Tibial nerve (tissue), 4 donors: ENCODE measurements around the gene HECTD4. TPM values are rescaled to one million over a fixed set of nuclear protein-coding genes. Genes with fewer than 3 reads are reported as not detected.

Experiments
- DNase-seq, 2 donors: peaks; one replicate each; pipeline ENCODE4 v3.0.0-alpha.2; 2019; ENCODE audit warnings: low spot score in 2 of 2
- H3K27ac ChIP-seq, 4 donors: fragments of 200-600 bp; sonication (generic) in 3 of 4; one replicate each; pipeline ENCODE4 v1.5.1; 2017 to 2019; ENCODE audit warnings: mild to moderate bottlenecking in 1 of 4
- H3K27me3 ChIP-seq, 2 donors: fragments of 200-600 bp; sonication (generic) in 1 of 2; one replicate each; pipeline versions ENCODE4 v1.5.1 to v1.6.0; 2017 to 2019
- H3K36me3 ChIP-seq, 3 donors: fragments of 200-600 bp; sonication (generic); one replicate each; pipeline ENCODE4 v1.5.1; 2018 to 2019
- H3K4me1 ChIP-seq, 4 donors: fragments of 200-600 bp; sonication (generic) in 3 of 4; one replicate each; pipeline ENCODE4 v1.5.1; 2017 to 2019
- H3K4me3 ChIP-seq, 4 donors: fragments of 200-600 bp; sonication (generic) in 3 of 4; one replicate each; pipeline ENCODE4 v1.5.1; 2017 to 2019; ENCODE audit warnings: mild to moderate bottlenecking in 1 of 4, moderate library complexity in 1 of 4
- H3K9me3 ChIP-seq, 4 donors: fragments of 200-600 bp; sonication (generic) in 3 of 4; one replicate each; pipeline ENCODE4 v1.5.1; 2017 to 2019
- EP300 ChIP-seq, 2 donors: sonication (generic); formaldehyde crosslinking; IDR thresholded peaks; one replicate each; pipeline ENCODE4 v1.6.1; 2017; ENCODE audit warnings: antibody characterized with exemption in 2 of 2, mild to moderate bottlenecking in 1 of 2
- POLR2A ChIP-seq, 2 donors: fragments of 450-650 bp; IDR thresholded peaks; one replicate each; pipeline ENCODE4 v1.6.1; 2017; ENCODE audit warnings: antibody characterized with exemption in 2 of 2, mild to moderate bottlenecking in 2 of 2, moderate library complexity in 2 of 2
- WGBS, 2 donors: methylation state at CpG; one replicate each; pipeline ENCODE4 v1.1.5; 2018; 5-methylcytosine and 5-hydroxymethylcytosine counted together
- total RNA-seq, 4 donors: library from RNA; depleted of rRNA; stranded (reverse); fragments of >200 nt; gene quantifications; one replicate each; pipeline ENCODE4 v1.1.0, GENCODE V29; 2016
- TF ChIP-seq, protein P1 (sequence below), 5 experiments: fragments of 200-600 bp in 3 of 5; fragments of 450-650 bp in 2 of 5; sonication (generic) in 3 of 5; IDR thresholded peaks; one replicate each; pipeline ENCODE4 v1.5.1; 2016 to 2019; ENCODE audit warnings: antibody characterized with exemption in 5 of 5, mild to moderate bottlenecking in 3 of 5, moderate library complexity in 2 of 5

Gene HECTD4
- total RNA-seq, 4 donors from 2014 or later: 43.0 to 70.5 (median 58.5) TPM

DNA sequence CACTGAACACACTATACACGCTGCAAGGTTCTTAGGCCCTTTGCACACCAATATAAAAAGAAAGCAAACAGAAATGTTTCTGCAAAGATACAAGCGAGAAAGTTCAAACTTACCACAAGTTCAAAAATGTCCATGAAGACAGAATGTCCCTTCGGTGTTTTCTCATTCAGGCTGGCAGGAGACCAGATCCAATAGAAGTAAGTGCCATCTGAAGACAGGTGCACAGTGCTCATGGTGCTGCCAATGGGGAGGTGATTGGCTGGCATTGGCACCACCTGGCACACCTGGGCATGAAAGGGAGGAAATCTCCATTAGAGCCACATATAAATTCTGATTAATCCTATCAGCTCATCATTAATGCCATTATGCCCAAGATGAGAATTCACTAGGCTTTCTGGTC lies 76.3 kb downstream of the HECTD4 start:
- Histone ChIP-seq H3K27me3 (no peaks in the 10 kb centered on the region), H3K27ac (no peak overlapping the region), H3K36me3 (peaks cover 0 to 33% (median 0%) of the 10 kb centered on the region in 3 donors), H3K4me3 (no peak overlapping the region), H3K4me1 (no peaks in the 10 kb centered on the region), H3K9me3 (no peaks in the 10 kb centered on the region)
- WGBS, 2 donors: 92 to 95% methylated on average over 3 of the region's 3 CpGs
- TF ChIP-seq, protein P1, sequence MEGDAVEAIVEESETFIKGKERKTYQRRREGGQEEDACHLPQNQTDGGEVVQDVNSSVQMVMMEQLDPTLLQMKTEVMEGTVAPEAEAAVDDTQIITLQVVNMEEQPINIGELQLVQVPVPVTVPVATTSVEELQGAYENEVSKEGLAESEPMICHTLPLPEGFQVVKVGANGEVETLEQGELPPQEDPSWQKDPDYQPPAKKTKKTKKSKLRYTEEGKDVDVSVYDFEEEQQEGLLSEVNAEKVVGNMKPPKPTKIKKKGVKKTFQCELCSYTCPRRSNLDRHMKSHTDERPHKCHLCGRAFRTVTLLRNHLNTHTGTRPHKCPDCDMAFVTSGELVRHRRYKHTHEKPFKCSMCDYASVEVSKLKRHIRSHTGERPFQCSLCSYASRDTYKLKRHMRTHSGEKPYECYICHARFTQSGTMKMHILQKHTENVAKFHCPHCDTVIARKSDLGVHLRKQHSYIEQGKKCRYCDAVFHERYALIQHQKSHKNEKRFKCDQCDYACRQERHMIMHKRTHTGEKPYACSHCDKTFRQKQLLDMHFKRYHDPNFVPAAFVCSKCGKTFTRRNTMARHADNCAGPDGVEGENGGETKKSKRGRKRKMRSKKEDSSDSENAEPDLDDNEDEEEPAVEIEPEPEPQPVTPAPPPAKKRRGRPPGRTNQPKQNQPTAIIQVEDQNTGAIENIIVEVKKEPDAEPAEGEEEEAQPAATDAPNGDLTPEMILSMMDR (IDR thresholded peaks at IDR 0.05): no peak
- no peak for TF ChIP-seq POLR2A (IDR thresholded peaks at IDR 0.05)
- no peak for TF ChIP-seq EP300 (IDR thresholded peaks at IDR 0.05)
- no peak for DNase-seq

DNA sequence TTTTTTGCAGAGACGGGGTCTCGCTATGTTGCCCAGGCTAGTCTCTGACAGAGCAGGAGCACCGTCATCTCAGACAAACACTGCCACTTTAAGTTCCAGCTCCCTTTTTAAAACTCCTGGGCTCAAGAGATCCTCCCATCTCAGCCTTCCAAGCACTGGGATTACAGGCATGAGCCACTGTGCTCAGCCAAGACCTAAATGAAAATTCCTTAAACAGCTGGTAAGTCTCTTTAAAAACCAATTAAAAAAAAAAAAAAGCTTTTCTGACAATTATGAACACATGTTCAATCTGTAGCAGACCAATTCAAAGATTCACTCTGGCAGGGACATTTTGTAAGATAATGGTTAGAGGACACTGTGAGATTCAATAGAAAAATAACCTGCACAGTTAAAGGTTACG lies 77.8 kb downstream of the HECTD4 start:
- TF ChIP-seq, protein P1 (IDR thresholded peaks at IDR 0.05): no peak
- TF ChIP-seq EP300 (IDR thresholded peaks at IDR 0.05): no peak
- TF ChIP-seq POLR2A (IDR thresholded peaks at IDR 0.05): no peak
- Histone ChIP-seq H3K36me3 (peaks cover 0 to 40% (median 0%) of the 10 kb centered on the region in 3 donors), H3K9me3 (no peaks in the 10 kb centered on the region), H3K27ac (no peak overlapping the region), H3K4me1 (no peaks in the 10 kb centered on the region), H3K27me3 (no peaks in the 10 kb centered on the region), H3K4me3 (no peak overlapping the region)
- no peak for DNase-seq
- 89 to 94% methylated on average over 4 of the region's 4 CpGs for WGBS, 2 donors

DNA sequence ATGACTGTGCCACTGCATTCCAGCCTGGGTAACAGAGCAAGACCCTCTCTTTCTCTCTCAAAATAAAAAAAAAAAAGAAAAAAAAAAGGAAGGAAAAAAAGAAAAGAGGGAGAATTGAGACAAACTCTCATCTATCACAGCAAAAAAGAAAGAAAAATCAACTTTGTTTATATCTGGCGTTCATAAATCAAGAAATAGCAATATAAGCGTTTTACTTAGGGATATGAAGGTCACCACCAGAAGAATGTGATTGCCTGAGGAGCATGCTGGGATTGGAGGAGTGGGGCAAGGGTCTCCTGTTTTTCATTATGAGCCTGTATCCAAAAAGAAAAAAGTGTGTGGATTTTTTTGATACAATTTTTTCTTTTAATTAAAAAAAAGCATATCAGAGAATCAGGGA lies 78.4 kb downstream of the HECTD4 start:
- H3K9me3 ChIP-seq: no peaks in the 10 kb centered on the region
- H3K4me3 ChIP-seq: no peak overlapping the region
- WGBS, 2 donors: 61 to 79% methylated on average over 2 of the region's 2 CpGs
- no peaks in the 10 kb centered on the region for H3K27me3 ChIP-seq
- no peaks in the 10 kb centered on the region for H3K4me1 ChIP-seq
- peaks cover 0 to 40% (median 0%) of the 10 kb centered on the region in 3 donors for H3K36me3 ChIP-seq
- TF ChIP-seq EP300 (IDR thresholded peaks at IDR 0.05) (no peak), POLR2A (IDR thresholded peaks at IDR 0.05) (no peak)
- TF ChIP-seq, protein P1 (IDR thresholded peaks at IDR 0.05): no peak
- H3K27ac ChIP-seq: no peak overlapping the region
- no peak for DNase-seq

DNA sequence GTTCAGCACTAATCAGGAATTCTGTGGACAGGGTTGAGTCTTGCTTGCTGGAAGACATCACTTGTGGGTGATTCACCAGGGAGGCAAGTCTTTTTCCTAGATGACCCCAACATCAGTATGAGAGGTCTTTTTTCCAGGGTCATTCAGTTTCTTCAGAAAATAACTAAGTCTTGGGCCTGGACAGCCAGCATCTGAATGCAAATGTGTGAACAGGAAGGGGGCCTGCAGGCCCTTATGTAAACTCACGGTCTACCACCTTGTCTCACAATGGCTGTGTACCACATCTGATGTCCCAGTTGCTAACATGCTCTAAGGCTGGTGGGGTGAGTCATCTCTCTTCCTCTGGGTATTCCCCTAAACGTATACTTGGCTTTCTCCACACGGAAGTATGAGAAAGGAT lies 79.2 kb downstream of the HECTD4 start:
- Histone ChIP-seq H3K4me3 (no peak overlapping the region), H3K36me3 (peaks cover 0 to 39% (median 0%) of the 10 kb centered on the region in 3 donors), H3K27me3 (no peaks in the 10 kb centered on the region), H3K9me3 (no peaks in the 10 kb centered on the region), H3K4me1 (no peaks in the 10 kb centered on the region), H3K27ac (no peak overlapping the region)
- DNase-seq: no peak
- 62 to 68% methylated on average over 3 of the region's 3 CpGs for WGBS, 2 donors
- TF ChIP-seq, protein P1 (IDR thresholded peaks at IDR 0.05): no peak
- no peak for TF ChIP-seq POLR2A (IDR thresholded peaks at IDR 0.05)
- TF ChIP-seq EP300 (IDR thresholded peaks at IDR 0.05): no peak

DNA sequence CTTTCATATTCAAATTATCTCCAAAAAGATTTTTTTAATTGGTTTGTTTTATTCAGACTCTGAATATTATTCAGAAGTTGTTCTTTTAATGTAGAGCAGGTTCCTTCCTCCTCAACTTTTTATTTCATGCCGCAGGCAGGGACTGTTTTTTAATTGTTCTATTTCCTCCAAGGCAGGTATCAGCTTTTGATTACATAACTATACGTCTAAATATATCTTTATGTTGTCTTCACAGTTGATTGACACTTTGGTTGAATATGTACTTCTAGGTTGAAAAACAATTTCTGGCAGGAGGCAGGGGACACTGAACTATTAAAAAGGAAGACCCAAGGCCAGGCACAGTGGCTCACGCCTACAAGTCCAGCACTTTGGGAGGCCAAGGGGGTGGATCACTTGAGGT lies 82.5 kb downstream of the HECTD4 start:
- H3K36me3 ChIP-seq: peaks cover 0 to 40% (median 0%) of the 10 kb centered on the region in 3 donors
- TF ChIP-seq POLR2A (IDR thresholded peaks at IDR 0.05) (no peak), EP300 (IDR thresholded peaks at IDR 0.05) (no peak)
- TF ChIP-seq, protein P1 (IDR thresholded peaks at IDR 0.05): no peak
- H3K4me3 ChIP-seq: no peak overlapping the region
- H3K4me1 ChIP-seq: no peaks in the 10 kb centered on the region
- no peak for DNase-seq
- H3K9me3 ChIP-seq: no peaks in the 10 kb centered on the region
- 90% methylated on average over 3 of the region's 3 CpGs for WGBS, 2 donors
- H3K27ac ChIP-seq: no peak overlapping the region
- H3K27me3 ChIP-seq: no peaks in the 10 kb centered on the region
